Measurements from ENCODE around the gene PTCHD1. TPM values are rescaled to one million over a fixed set of nuclear protein-coding genes. Genes with fewer than 3 reads are reported as not detected.

The PTCHD1 gene
- total and polyA plus RNA-seq, 9 of the 15 experiments (the other 6 are each of a cell fraction or from before 2014, with no cell fraction given), result not detected

DNA sequence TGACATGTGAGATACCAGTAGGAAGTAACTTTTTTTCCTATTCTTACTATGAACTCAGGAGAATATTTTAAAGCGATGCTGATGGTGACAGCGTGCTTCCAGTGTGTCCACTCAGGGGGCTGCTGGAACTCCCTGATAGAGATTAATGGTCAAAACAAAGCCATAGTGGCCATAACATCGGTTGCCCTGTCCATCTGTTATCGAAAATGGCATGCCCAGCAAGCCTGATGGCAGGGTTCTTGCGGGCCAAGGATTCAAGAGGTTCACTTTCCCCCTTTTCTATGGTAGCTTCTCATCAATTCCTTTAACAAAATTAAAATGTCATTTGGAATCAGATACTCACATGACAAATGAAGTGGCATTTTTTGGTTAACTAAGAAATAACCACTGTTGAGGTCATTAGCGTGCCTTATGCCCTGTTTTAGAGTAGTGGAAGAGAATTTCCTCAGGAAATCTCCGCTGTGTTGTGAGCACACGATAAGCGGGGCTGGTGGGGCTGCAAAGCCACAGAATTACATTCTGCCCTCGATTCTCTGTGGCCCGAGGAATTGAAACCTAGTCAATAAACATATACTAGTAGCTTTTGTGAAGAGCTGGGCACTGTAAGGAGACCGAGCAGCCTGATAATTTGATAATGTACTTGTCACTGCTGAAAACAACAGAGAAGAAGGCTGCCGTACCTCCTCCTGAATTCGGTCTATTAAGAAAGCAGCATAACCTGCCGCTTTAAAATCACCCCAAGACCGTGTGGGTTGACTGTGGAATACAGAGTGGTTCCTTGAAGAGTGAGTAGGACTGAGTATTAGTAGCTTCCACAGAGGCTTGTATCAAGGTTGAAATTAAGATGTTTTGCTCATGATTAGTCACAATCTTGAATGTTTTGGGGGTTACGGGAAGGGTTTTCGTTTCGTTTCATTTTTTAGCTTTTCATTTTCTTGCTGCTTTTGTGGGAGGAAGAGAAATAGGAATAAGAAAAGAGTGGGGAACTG is 46.7 kb downstream of the PTCHD1 start:
- no peak for FAIRE-seq
- Histone ChIP-seq H4K20me1 (replicated peaks; ENCODE audit: control insufficient read depth, insufficient read depth, low read length) (no peaks in the 10 kb centered on the region), H3K9me3 (replicated peaks; ENCODE audit: control insufficient read depth, insufficient read depth, low read depth, low read length) (no peaks in the 10 kb centered on the region), H3K27ac (ENCODE audit: extremely low read depth, low read depth, low read length) (no peak overlapping the region), H3K9me1 (ENCODE audit: control insufficient read depth, insufficient read depth, low read length) (no peaks in the 10 kb centered on the region), H3K4me1 (replicated peaks in 1 of 2; ENCODE audit: control insufficient read depth in 2 of 2, insufficient read depth in 2 of 2, low read length in 2 of 2) (no peaks in the 10 kb centered on the region), H2AFZ (ENCODE audit: low read depth, low read length) (no peak overlapping the region), H3K27me3 (ENCODE audit: control insufficient read depth in 2 of 2, insufficient read depth in 2 of 2, low read length in 2 of 2) (no peaks in the 10 kb centered on the region), H3K36me3 (ENCODE audit: control insufficient read depth, insufficient read depth, low read length) (no peaks in the 10 kb centered on the region), H3K4me2 (ENCODE audit: insufficient read depth, low read length) (no peak overlapping the region), H3K79me2 (ENCODE audit: control insufficient read depth, insufficient read depth, low read length) (no peaks in the 10 kb centered on the region), H3K4me3 (no peak overlapping the region), H3K9ac (ENCODE audit: insufficient read depth in 1 of 2, low read depth in 2 of 2, low read length in 2 of 2) (no peak overlapping the region)
- ChIA-PET CTCF (ENCODE audit: low intra/inter-chr PET ratio) (interaction anchor here (0.7 kb wide), 1 partner anchor 1246 kb away, joined by 3 read pairs; no protein-coding TSS in a partner anchor), POLR2A (no interaction called here)
- BruUV-seq (replicated peaks), result no TSS peak
- in situ Hi-C loops (cut with MboI) (no loop called here), intact Hi-C loops (cut with micrococcal nuclease) (no loop called here)
- no peak for DNase-seq (ENCODE audit: extremely low read depth in 1 of 4, low spot score in 3 of 4)
- TF ChIP-seq GTF2A2 (tag; IDR thresholded peaks at IDR 0.05) (no peak), TRIM24 (IDR thresholded peaks at IDR 0.05) (no peak), ZNF398 (CRISPR knock-in tag; IDR thresholded peaks at IDR 0.05) (no peak), ZNF274 (IDR thresholded peaks at IDR 0.05; ENCODE audit: borderline replicate concordance, low read depth, low read length) (no peak)
- ATAC-seq, result no peak
- WGBS (ENCODE audit: insufficient coverage, low coverage, missing lambda C conversion rate), result 2% methylated on average over 19 of the region's 19 CpGs

Data from K562 (cell line).